Upper lobe of left lung (tissue), 4 donors: ENCODE results near the gene KSR2.

Experiments
- POLR2A ChIP-seq, 4 donors: fragments of 450-650 bp; IDR thresholded peaks; one replicate each; pipeline ENCODE4 v1.5.1; 2016 to 2017; ENCODE audit warnings: antibody characterized with exemption in 4 of 4, mild to moderate bottlenecking in 2 of 4
- POLR2AphosphoS5 ChIP-seq, 2 donors: sonication (generic); formaldehyde crosslinking; IDR thresholded peaks; one replicate each; pipeline ENCODE4 v1.5.1; 2017; ENCODE audit warnings: antibody characterized with exemption in 2 of 2
- TF ChIP-seq, protein P1 (sequence below), 6 experiments: fragments of 450-650 bp in 4 of 6; fragments of 200-600 bp in 2 of 6; sonication (generic) in 2 of 6; IDR thresholded peaks; one replicate each; pipeline ENCODE4 v1.5.1; 2016 to 2019; ENCODE audit warnings: antibody characterized with exemption in 6 of 6

- TF ChIP-seq, protein P1, sequence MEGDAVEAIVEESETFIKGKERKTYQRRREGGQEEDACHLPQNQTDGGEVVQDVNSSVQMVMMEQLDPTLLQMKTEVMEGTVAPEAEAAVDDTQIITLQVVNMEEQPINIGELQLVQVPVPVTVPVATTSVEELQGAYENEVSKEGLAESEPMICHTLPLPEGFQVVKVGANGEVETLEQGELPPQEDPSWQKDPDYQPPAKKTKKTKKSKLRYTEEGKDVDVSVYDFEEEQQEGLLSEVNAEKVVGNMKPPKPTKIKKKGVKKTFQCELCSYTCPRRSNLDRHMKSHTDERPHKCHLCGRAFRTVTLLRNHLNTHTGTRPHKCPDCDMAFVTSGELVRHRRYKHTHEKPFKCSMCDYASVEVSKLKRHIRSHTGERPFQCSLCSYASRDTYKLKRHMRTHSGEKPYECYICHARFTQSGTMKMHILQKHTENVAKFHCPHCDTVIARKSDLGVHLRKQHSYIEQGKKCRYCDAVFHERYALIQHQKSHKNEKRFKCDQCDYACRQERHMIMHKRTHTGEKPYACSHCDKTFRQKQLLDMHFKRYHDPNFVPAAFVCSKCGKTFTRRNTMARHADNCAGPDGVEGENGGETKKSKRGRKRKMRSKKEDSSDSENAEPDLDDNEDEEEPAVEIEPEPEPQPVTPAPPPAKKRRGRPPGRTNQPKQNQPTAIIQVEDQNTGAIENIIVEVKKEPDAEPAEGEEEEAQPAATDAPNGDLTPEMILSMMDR (IDR thresholded peaks at IDR 0.05), result no peak
- TF ChIP-seq POLR2A (IDR thresholded peaks at IDR 0.05) (no peak), POLR2AphosphoS5 (IDR thresholded peaks at IDR 0.05) (no peak)
Observed at GRCh38 chr12:117570608-117571007, 398.2 kb downstream of the KSR2 start.
